Fibroblast of villous mesenchyme (primary cell): ENCODE data around the gene NCL. TPM values are rescaled to one million over a fixed set of nuclear protein-coding genes. Genes with fewer than 3 reads are reported as not detected.
"Not testable (repeated sequence)": the region's sequence is repeated elsewhere in the genome, so short reads cannot be mapped to it uniquely, and the experiment has no call there.

ENCODE experiments used
- DNase-seq: peaks from one replicate; pipeline ENCODE4 v3.0.0-alpha.2; 2010; ENCODE audit warnings: low read depth
- H3K4me3 ChIP-seq: 2 replicates; pipeline ENCODE4 v1.5.1; 2011; ENCODE audit warnings: low read depth, mild to moderate bottlenecking, low read length
- small RNA-seq: library from RNA; depleted of rRNA; stranded (forward); fragments of <200 nt; gene quantifications from one replicate; pipeline ENCODE3, GENCODE V24; 2012
- total RNA-seq: library from RNA; depleted of rRNA; stranded (reverse); fragments of >200 nt; gene quantifications from 2 replicates; pipeline ENCODE4 v1.2.3, GENCODE V29; 2012
- TF ChIP-seq, protein P1 (sequence below): IDR thresholded peaks from 2 replicates; pipeline ENCODE4 v1.5.1; 2012; ENCODE audit warnings: low read depth, mild to moderate bottlenecking, low read length; ENCODE audit not compliant: insufficient read depth

NCL gene
- total RNA-seq, 1 donor = 103 TPM

DNA sequence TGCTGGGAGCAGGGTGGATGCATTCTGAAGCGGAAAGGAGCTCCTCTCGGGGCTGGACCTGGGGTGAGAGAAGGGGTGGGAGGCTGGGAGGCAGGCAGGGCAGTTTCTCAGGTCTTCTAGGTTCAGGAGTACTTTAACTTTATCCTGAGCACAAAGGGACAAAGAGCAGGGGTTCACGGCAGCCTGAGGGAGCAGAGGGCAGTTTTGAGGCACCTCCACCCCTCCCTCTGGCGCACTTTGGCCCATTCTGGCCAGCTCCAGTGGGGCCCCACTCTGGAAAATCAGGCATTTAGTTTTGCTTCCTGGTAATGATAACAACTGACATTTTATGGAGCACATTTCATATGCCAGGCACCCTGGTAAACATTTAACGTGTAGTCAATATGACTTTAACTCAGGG, 54.5 kb downstream of the NCL start:
- DNase-seq = no peak
- H3K4me3 ChIP-seq = no peak overlapping the region
- TF ChIP-seq, protein P1, sequence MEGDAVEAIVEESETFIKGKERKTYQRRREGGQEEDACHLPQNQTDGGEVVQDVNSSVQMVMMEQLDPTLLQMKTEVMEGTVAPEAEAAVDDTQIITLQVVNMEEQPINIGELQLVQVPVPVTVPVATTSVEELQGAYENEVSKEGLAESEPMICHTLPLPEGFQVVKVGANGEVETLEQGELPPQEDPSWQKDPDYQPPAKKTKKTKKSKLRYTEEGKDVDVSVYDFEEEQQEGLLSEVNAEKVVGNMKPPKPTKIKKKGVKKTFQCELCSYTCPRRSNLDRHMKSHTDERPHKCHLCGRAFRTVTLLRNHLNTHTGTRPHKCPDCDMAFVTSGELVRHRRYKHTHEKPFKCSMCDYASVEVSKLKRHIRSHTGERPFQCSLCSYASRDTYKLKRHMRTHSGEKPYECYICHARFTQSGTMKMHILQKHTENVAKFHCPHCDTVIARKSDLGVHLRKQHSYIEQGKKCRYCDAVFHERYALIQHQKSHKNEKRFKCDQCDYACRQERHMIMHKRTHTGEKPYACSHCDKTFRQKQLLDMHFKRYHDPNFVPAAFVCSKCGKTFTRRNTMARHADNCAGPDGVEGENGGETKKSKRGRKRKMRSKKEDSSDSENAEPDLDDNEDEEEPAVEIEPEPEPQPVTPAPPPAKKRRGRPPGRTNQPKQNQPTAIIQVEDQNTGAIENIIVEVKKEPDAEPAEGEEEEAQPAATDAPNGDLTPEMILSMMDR = no peak

DNA sequence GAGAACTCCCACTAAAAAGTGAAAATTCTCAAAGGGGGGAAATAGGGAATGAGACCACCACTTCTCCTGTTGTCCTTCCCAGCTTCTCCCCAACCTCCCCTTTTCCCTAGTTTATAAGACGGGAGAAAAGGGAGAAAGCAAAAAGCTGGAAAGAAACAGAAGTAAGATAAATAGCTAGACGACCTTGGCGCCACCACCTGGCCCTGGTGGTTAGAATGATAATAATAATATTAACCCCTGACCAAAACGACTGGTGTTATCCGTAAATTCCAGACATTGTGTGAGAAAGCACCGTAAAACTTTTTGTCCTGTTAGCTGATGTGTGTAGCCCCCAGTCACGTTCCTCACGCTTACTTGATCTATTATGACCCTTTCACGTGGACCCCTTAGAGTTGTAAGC, 56.0 kb downstream of the NCL start:
- H3K4me3 ChIP-seq, DNase-seq: not testable (repeated sequence)

DNA sequence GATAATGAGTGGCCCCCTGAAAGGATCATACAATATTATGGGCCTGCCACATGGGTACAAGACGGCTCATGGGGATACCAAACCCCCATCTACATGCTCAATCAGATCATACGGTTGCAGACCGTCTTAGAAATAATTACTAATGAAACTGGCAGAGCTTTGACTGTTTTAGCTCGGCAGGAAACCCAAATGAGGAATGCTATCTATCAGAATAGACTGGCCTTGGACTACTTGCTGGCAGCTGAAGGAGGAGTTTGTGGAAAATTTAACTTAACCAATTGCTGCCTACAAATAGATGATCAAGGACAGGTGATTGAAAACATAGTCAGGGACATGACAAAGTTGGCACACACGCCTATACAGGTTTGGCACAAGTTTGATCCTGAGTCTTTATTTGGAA, 56.6 kb downstream of the NCL start:
- DNase-seq, H3K4me3 ChIP-seq: not testable (repeated sequence)

DNA sequence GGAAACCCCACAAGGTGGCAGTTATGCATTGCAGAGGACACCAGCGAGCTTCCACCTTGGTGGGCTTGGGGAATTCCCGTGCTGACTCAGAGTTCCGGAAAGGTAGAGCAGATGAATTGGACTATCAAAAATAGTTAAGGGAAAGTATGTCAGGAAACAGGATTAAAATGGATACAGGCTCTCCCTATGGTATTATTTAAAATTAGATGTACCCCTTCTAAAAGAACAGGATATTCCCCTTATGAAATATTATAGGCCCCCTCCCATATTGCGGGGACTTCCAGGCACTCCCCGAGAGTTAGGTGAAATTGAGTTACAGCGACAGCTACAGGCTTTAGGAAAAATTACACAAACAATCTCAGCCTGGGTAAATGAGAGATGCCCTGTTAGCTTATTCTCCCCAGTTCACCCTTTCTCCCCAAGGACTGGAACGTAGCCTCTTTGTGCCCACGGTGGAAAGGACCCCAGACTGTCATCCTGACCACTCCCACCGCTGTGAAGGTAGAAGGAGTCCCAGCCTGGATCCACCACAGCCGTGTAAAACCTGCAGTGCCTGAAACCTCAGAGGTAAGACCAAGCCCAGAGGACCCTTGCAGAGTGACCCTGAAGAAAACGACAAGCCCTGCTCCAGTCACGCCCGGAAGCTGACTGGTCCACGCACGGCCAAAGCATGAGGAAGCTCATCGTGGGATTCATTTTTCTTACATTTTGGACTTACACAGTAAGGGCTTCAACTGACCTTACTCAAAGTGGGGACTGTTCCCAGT, 58.5 kb downstream of the NCL start:
- not testable (repeated sequence) for H3K4me3 ChIP-seq, DNase-seq
- TF ChIP-seq, protein P1 = peak; percentile 36

DNA sequence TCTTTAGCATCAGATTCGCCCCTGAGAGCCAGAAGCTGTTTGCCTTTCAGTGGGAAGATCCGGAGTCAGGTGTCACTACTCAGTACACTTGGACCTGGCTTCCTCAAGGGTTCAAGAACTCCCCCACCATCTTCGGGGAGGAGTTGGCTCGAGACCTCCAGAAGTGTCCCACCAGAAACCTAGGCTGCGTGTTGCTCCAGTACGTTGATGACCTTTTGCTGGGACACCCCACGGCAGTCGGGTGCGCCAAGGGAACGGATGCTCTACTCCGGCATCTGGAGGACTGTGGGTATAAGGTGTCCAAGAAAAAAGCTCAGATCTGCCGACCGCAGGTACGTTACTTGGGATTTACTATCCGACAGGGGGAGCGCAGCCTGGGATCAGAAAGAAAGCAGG, 60.1 kb downstream of the NCL start:
- not testable (repeated sequence) for DNase-seq

More for the DNA sequence above, 60.1 kb downstream of the NCL start:
- not testable (repeated sequence) for H3K4me3 ChIP-seq

Small RNA genes within 50 kb of the gene (small RNA-seq; reads per million reads assigned to genes)
- gene RNU2-22P = 2.2 reads per million, percentile 55 among the genes with 10 or more reads in this experiment
- gene SNORA75 = 597 reads per million, percentile 99 among the genes with 10 or more reads in this experiment
- gene SNORD20 = not detected
- 2,255 reads per million, percentile 99 among the genes with 10 or more reads in this experiment for gene SNORD82

Other genes with a start within 250 kb of the NCL start
- 0.43 and 0.64 TPM in 2 replicates for gene B3GNT7, start 68.8 kb downstream of the NCL start, total RNA-seq
- gene NMUR1, start 66.0 kb upstream of the NCL start, total RNA-seq = not detected in 2 replicates
- not detected in 2 replicates for gene TEX44, start 128.4 kb upstream of the NCL start, total RNA-seq
- 598 and 694 TPM in 2 replicates for gene PTMA, start 244.0 kb upstream of the NCL start, total RNA-seq